ENCODE data around the gene ANKIB1.
"Not testable (repeated sequence)": the region's sequence is repeated elsewhere in the genome, so short reads cannot be mapped to it uniquely, and the experiment has no call there.

The ANKIB1 gene

DNA sequence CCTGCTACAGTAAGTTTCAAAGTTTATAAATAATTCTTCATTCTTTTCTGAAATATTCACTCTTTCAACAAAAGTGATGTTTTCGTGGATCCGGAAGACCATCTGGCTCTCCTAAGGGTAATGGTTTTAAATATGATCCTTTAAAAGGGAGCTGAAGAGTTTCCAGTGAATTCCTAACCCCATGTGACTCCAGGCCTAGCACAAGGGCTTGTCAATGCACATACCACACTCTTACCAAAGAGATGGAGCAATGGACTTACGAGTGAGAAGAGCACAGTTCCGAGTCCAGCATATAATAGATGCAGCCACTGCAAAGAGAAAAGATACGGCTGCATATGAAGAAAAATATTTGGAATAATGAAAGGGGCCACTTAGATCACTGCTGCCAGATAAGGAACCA lies 169.5 kb downstream of the ANKIB1 start:
- DNase-seq: no peak

- no peak for DNase-seq
Measured at GRCh38 chr7:92417913-92418312, 172.1 kb downstream of the ANKIB1 start.

DNA sequence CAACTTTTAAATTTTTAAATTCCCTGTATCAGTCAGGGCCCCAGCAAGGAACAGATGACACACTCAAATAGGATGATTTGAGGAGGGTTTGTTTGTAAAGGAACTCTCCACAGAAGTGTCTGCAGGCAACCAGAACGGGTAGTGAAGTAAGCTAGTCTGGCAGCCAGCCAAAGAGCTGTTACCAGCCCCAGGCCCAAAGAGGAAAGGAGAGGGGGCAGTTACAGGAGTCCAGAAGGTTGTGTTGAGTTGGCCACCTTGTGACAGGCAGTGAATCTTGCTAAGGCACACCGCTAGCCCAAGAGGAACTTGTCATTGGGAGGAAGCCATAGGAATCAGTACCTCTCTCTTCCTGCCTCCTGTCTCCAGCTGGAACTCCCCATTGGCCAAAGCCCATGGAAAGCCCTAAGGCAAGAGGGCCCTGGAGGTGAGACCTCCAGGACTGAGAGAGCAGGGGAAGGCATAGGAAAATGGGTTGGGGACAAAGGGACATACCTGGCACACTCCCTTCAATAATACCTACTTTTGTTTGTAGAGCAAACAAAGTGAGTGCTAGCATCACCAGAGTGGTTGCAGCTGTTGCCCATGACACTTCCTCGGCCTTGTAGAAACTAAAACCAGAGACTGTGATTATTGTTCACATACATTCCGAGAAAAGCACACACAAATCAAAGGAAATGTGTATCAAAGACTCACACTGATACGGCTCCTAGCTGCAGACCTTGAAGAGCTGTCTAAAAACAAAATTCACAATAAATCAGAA lies 176.1 kb downstream of the ANKIB1 start:
- DNase-seq: peak; percentile 54

- DNase-seq: no peak
Measured at GRCh38 chr7:92422926-92423325, 177.2 kb downstream of the ANKIB1 start.

DNA sequence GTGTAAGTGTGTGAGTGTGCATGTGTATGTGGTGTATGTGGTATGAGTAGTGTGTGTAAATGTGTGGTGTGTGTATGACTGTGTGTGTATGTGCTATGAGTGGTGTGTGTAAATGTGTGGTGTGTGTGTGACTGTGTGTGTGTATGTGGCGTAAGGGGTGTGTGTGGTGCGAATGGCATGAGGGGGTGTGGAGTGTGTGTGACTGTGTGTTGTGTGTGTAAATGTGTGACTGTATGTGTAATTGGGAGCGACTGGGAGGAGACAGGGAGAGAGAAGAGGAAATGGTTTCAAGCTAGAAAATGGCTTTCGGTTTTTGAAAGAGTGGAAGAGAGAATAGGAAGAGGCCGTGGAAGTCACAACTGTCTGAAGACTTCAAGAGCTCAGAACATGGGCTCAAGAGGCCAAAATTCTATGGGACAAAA lies 177.9 kb downstream of the ANKIB1 start:
- DNase-seq: no peak

DNA sequence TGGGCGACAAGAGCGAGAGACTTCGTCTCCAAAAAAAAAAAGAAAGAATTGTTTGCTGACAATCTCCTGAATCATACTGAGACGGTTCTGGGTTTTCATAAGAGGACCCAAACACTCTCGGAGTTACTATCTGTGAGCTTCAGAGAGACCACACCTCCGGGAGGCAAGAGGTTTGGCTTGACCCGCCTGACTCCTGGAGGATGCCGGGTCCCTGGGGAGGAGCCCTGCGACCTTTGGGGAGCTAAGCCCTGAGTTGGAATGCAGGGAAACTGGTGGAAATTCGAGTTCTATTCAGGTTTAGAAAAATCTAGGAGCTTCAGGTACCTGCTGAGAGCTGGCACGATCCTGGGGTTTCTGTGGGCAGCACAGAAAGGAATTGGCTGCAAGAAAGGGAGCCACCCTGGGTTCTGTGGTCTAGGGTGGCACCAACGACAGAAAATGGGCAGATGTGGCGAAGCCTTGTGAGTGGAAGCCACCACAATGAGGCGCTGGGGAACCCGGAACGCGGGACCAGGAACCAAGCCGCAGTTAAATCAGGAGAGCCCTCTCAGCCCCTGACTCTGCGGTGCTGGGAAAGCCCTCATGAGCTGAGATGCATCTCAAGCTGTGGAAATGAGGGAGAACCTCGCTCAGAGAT lies 179.7 kb downstream of the ANKIB1 start:
- peak; percentile 36 for DNase-seq

GRCh38 chr7:92427193-92427592 lies 181.4 kb downstream of the ANKIB1 start:
- no peak for DNase-seq

DNA sequence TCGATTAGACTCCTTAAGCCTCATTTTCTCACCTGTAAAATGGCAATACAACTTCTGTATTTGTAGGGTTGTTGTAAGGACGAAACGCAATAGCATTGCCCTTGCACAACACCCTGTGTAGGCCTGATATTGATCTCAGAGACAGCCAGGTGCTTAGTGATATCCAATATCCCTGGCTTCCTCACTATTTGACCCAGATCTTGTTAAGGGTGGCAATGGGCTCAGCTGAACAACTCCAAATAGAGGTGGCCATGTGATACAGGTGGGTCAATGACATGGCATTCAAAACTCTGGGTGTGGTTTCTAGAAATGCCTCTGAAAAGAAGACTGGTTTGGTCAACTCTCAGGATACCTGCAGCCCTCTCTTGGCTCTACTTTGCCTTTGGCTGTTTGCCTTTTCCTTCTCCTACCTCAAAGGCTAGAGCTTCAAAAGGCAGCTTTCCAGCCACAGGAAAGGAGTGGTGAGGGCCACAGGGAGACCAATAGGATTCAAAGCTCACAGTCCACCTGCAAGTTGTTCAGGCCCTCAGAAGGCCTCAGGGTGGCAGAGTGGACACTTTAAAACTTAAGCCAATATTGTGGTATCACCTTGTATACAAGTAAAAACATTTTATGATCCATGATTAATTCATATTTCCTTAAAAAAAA lies 186.6 kb downstream of the ANKIB1 start:
- no peak for DNase-seq

DNA sequence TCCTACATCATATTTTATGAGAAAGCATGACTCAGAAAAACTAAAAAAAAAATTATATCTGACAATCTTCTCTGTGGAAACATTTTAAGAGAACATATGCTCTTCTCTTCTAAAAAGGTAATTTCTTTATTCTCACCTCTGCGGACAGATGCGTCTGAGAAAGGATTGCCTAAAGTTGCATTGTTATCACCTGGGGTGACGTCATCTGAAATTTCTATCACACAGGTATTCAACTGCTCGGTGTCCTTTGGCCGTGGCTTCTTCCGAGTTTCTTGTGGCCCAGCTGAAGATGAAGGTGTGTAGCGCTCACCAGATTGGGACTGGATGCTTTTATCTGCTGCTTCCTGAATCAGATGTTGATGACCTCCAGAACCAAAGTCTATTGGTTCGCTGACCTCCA lies 187.2 kb downstream of the ANKIB1 start:
- no peak for DNase-seq

DNA sequence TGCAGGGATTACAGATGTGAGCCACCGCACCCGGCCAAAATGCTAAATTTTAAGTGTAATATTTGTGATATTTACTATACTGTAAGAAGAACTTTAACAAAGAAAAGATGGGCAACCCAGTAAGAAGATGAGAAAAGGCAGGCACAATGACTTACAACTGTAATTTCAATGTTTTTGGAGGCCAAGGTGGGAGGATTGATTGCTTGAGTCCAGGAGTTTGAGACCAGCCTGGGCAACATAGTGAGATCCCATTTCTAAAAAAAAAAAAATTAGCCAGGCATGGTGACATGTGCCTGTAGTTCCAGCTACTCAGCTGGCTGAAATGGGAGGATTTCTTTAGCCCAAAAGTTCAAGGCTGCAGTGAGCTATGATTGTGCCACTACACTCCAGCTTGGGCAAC lies 189.8 kb downstream of the ANKIB1 start:
- DNase-seq: no peak

- DNase-seq: no peak
Measured at GRCh38 chr7:92436612-92437445, 191.1 kb downstream of the ANKIB1 start.

- no peak for DNase-seq
Measured at GRCh38 chr7:92437956-92438491, 192.2 kb downstream of the ANKIB1 start.

- not testable (repeated sequence) for DNase-seq
Measured at GRCh38 chr7:92442720-92443119, 196.9 kb downstream of the ANKIB1 start.

DNA sequence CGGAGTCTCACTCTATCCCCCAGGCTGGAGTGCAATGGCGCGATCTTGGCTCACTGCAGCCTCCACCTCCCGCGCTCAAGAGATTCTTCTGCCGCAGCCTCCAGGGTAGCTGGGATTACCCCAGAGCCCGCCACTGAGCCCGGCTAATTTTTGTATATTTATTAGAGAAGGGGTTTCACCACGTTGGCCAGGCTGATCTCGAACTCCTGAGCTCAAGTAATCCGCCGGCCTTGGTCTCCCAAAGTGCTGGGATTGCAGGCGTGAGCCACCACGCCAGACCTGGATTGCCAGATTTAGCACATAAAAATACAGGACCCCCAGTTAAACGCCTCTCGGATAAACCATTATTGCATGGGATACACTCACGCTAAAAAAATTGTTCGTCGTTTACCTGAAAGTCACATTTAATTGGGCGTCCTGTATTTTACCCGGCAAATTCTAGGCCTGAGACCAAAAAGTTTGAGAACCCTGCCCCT lies 201.1 kb downstream of the ANKIB1 start:
- DNase-seq: no peak

DNA sequence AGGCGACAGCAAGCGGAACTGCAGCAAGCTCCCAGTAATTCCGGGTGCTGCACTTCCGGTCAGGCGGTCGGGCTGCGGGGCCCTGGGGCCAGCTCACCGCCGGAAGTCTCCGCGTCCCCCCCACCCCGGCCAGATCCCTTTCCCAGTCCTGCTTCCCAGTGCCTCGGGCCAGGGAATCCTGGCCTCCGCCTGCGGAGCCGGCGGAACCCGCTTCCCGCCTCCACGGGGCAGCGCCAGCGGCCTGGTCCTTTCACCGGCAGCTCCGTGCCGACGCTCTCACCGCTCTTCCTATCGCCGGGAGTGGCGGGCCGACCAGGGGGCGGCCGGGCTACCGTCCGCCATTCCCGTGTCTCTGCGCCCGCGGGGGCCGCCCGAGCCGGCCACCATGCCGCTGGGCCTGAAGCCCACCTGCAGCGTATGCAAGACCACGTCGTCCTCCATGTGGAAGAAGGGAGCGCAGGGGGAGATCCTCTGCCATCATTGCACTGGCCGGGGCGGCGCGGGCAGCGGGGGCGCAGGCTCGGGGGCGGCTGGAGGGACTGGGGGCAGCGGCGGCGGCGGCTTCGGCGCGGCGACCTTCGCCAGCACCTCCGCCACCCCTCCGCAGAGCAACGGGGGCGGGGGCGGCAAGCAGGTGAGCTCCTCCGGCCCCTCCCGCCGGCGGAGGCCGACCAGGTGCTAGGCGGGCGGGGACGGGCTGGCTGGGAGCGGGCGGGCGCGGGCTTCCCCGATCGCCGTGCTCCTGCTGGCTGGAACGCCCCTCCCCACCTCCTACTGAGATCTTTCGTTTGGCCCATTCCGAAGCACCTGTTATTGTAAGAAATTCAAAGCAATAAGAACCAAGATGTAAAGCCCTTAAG lies 201.8 kb downstream of the ANKIB1 start, which contains the start of gene GATAD1:
GATAD1 (plus strand) TSS at position 138 of the 860 bp plus-strand sequence; CDS start at position 386, 248 bp downstream.
- DNase-seq: peak; percentile 94

DNA sequence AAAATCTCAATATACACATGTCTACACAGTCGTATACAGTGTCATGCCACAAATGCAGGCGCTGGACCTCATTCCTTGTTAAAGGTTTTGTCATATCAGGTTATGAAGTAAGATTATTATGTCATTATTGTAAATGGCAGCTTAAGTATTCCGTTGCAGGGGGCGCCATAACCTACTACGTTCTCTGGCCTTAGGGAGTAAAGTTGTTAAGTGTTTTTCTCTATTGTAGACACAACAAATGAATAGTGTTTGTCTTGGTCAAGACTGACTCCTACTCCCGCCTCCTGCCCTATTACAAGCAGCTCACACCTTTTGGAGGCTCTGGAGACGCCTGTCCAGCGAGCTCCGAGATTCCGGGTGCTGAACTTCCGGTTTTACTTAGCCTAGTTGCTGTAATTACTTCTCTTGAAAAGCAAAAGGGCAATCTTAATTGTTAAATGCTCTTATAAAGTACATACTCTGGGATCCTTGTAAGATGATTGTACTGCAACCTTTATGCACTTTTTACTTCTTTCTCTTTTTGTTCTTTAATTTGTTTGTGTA lies 202.5 kb downstream of the ANKIB1 start:
- DNase-seq: peak; percentile 74

Data from RPMI8226 (cell line).